ENCODE results near the gene AGBL1.
"Not testable (repeated sequence)": the region's sequence is repeated elsewhere in the genome, so short reads cannot be mapped to it uniquely, and the experiment has no call there.

The AGBL1 gene

DNA sequence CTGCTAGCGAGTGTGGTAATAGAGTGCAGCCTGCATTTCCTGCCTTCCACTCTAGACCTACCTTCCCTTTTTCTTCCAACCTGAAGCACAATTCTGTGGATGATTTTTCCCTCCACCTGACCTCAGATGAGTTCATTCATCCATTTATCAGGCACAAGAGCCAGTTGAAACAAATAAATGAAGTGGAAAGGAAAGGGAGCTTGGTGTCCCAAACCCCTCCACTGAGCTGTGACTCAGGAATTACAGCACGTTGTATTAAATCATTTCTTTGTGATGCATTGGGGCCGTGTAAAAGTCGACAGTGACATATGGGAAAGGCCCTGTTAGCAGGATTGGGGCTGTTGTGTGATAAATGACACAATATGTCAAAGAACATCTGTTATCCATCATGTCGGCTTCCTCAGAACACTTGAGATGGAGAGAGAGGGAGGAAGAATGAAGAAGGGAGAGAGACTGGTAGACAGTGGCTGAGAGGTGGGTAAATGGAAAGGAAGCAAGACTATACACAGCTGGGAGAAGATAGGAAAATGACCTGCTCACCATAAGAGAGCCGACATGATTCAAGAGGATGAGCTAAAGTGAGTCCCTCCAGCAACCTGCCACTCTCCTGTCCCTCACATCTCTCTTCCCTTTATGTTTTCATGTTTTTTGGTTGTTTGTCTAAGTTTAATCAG lies 366.0 kb downstream of the AGBL1 start:
- ChIA-PET POLR2A (no interaction called here), CTCF (interaction anchor here (1.0 to 1.7 kb wide), 2 partner anchors 8 to 13 kb away, joined by 3 to 4 read pairs; no protein-coding TSS in a partner anchor)
- TF ChIP-seq, protein P1, sequence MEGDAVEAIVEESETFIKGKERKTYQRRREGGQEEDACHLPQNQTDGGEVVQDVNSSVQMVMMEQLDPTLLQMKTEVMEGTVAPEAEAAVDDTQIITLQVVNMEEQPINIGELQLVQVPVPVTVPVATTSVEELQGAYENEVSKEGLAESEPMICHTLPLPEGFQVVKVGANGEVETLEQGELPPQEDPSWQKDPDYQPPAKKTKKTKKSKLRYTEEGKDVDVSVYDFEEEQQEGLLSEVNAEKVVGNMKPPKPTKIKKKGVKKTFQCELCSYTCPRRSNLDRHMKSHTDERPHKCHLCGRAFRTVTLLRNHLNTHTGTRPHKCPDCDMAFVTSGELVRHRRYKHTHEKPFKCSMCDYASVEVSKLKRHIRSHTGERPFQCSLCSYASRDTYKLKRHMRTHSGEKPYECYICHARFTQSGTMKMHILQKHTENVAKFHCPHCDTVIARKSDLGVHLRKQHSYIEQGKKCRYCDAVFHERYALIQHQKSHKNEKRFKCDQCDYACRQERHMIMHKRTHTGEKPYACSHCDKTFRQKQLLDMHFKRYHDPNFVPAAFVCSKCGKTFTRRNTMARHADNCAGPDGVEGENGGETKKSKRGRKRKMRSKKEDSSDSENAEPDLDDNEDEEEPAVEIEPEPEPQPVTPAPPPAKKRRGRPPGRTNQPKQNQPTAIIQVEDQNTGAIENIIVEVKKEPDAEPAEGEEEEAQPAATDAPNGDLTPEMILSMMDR (IDR thresholded peaks at IDR 0.05; ENCODE audit: control extremely low read depth, extremely low read depth, low read depth, missing control alignments): no peak
- DNase-seq (ENCODE audit: extremely low spot score): no peak

DNA sequence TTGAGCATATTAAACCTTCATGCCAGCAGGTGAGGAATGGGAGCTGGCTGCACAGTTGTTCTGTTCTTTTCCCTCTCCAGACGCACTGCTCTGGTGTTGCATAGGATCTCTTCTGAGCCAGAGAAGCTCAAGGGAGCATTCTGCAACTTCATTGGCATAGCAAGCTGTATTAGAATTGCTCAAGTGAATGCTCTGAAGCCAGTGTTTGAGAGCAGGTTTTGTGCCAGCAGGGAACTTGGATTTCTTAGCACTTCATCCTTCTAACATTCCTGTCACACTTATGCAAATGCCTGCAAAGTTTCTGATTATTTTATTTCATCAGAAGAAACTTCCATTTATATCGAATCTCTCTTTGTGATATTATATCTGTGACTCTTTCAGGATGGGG lies 366.6 kb downstream of the AGBL1 start:
- POLR2A ChIA-PET: no interaction called here
- no peak for DNase-seq (ENCODE audit: extremely low spot score)
- CTCF ChIA-PET: interaction anchor here (1.0 to 2.0 kb wide), 3 partner anchors 9 to 12 kb away, joined by 3 to 4 read pairs (median 4); no protein-coding TSS in a partner anchor
- TF ChIP-seq, protein P1 (IDR thresholded peaks at IDR 0.05; ENCODE audit: control extremely low read depth, extremely low read depth, low read depth, missing control alignments): no peak

DNA sequence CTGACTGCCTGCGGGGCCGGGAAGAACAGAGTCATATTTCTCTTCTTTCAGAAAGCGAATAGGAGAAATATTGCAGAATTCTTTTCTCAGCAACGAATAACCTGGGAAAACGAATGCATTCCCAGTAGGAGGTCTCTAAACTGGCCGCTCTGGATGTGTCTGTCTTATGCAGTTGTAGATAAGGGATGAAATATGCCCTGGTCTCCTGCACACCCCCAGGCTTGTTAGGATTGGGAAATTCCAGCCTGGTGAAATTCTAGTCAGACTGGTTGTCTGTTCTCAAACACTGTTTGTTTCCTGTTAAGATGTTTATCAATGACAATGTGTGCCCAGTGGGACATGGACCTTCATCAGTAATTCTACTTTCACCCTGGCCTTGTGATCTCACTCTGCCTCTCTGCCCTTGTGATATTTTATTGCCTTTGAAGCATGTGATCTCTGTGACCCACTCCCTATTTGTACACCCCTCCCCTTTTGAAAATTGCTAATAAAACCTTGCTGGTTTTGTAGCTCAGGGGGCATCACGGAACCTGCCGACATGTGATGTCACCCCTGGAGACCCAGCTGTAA lies 385.9 kb downstream of the AGBL1 start:
- DNase-seq (ENCODE audit: extremely low spot score); CTCF ChIA-PET; POLR2A ChIA-PET: not testable (repeated sequence)

DNA sequence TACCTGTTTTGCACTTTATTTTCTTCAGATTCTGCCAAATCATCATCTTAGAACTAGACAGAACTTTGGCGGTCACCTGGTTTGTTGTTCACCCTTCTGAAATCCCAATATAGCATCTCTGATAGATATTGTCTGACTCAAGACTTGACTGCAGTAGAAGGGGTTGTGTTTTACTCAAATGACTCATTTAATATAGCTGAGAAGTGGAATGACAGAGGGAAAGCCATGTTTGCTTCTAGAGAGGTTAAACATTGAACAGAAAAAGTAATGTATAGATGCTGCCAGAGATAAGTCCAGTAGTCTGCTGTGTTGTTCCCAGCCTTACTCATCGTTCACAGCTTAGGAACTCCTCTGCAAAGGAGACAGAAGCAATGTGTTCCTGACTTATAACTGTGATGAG lies 402.0 kb downstream of the AGBL1 start:
- DNase-seq (ENCODE audit: extremely low spot score): no peak
- POLR2A ChIA-PET: no interaction called here
- TF ChIP-seq, protein P1 (IDR thresholded peaks at IDR 0.05; ENCODE audit: control extremely low read depth, extremely low read depth, low read depth, missing control alignments): no peak
- CTCF ChIA-PET: interaction anchor here (1.2 kb wide), 1 partner anchor 22 kb away, joined by 4 read pairs; no protein-coding TSS in a partner anchor

DNA sequence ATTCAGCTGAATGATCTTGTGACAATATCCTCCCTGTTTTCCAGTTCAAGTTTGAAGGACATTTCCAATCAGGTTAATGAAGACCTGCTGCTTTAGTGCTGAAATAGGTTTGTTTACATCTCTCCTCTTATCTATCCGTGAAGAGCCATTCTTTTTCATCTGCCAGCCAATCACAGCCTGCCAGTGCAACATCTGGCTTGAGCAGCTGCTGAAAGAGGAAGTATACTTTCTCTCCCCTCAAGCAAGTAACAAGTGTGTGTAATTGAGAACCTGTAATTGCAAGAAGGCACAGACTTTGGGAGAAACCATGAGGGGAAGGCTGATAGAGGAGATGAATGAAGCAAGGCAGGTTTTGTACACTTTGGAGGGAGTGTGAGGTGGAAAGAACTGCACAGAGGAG lies 404.3 kb downstream of the AGBL1 start:
- no peak for DNase-seq (ENCODE audit: extremely low spot score)
- TF ChIP-seq, protein P1 (IDR thresholded peaks at IDR 0.05; ENCODE audit: control extremely low read depth, extremely low read depth, low read depth, missing control alignments): no peak
- CTCF ChIA-PET: no interaction called here
- POLR2A ChIA-PET: no interaction called here

DNA sequence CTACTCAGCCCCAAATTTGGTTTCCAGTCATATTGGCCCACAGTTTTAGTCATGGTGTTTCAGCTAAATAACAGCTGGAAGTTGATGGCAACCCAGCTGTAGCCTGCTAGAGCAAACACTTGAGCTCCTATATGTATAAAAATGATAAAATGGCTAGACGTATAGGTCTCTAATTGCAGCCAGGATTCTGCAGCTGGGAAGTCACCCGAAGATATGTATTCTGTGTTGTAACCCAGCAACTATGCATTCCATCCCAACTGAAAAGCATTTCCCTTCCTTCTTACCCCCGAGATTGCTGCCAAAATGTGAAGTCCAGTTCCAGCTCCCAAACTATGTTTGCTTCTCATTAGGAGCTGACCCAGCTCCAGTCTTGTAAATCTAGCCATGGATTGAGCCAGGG lies 408.4 kb downstream of the AGBL1 start:
- ChIA-PET POLR2A (no interaction called here), CTCF (interaction anchor here (1.5 to 1.6 kb wide), 2 partner anchors 9 to 12 kb away, joined by 3 to 5 read pairs; no protein-coding TSS in a partner anchor)
- DNase-seq (ENCODE audit: extremely low spot score): no peak
- TF ChIP-seq, protein P1 (IDR thresholded peaks at IDR 0.05; ENCODE audit: control extremely low read depth, extremely low read depth, low read depth, missing control alignments): no peak

DNA sequence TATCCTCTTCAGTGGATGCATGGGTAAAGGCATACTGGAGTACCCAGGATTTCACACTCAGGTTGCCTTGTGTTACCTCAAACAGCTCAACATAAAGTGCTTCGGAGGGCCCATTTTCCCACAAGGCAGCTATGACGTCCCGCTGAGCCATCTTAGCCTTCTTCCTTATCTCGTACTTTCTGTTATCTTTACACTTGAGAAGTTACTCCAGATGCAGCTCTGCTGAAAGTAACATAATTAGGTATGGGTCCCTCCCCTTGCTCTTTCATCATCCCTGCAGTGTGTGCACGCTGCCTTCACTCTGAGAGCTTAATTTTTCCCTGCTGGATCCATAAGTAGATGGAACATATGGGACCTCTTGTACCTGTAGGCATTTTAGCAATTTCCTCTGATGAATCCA lies 410.3 kb downstream of the AGBL1 start:
- POLR2A ChIA-PET: no interaction called here
- no peak for DNase-seq (ENCODE audit: extremely low spot score)
- CTCF ChIA-PET: no interaction called here
- TF ChIP-seq, protein P1 (IDR thresholded peaks at IDR 0.05; ENCODE audit: control extremely low read depth, extremely low read depth, low read depth, missing control alignments): no peak

Data from GM10248 (cell line).